SK-N-SH (cell line): ENCODE results near the gene PCSK2. TPM values are rescaled to one million over a fixed set of nuclear protein-coding genes. Genes with fewer than 3 reads are reported as not detected.

Source experiments
- CTCF ChIA-PET: fragments of 300-600, 350-600 bp; formaldehyde crosslinking; extraction: SDS; loops from one replicate; lab custom pipeline; 2021; lab: Yijun Ruan, JAX
- POLR2A ChIA-PET: fragments of 350-600 bp; sonication (Branson Sonifier 250); formaldehyde crosslinking; extraction: SDS; loops from one replicate; lab custom pipeline; 2020; ENCODE audit warnings: antibody characterized with exemption, inconsistent platforms; lab: Yijun Ruan, JAX
- DNase-seq: peaks from one replicate; pipeline ENCODE4 v3.0.0; 2012
- H2AFZ ChIP-seq: fragments of 200-600 bp; sonication (generic); 2 replicates; pipeline ENCODE4 v1.8.1; 2016; ENCODE audit warnings: antibody characterized with exemption, mild to moderate bottlenecking, low read depth
- H3F3A ChIP-seq: fragments of 200-600 bp; sonication (generic); replicated peaks from 2 replicates; pipeline ENCODE3; 2016; ENCODE audit warnings: antibody characterized with exemption, mild to moderate bottlenecking; ENCODE audit not compliant: insufficient read depth
- H3K27ac ChIP-seq, 2 experiments: fragments of 200-500 bp in 1 of 2; fragments of 200-600 bp in 1 of 2; sonication (Bioruptor generic) in 1 of 2; sonication (generic), shearing (Covaris generic) in 1 of 2; 2 replicates each; pipeline versions ENCODE4 v1.5.1 to v1.6.1; 2014 to 2016; ENCODE audit warnings: low read depth in 2 of 2, inconsistent platforms in 1 of 2, low read length in 1 of 2, mild to moderate bottlenecking in 1 of 2, mixed read lengths in 1 of 2
- H3K27me3 ChIP-seq: fragments of 200-600 bp; sonication (generic), shearing (Covaris generic); 2 replicates; pipeline ENCODE4 v1.6.1; 2016; ENCODE audit warnings: mixed run types; ENCODE audit not compliant: insufficient read depth
- H3K36me3 ChIP-seq, 2 experiments: fragments of 200-500 bp in 1 of 2; fragments of 200-600 bp in 1 of 2; sonication (Bioruptor generic) in 1 of 2; sonication (generic) in 1 of 2; replicated peaks in 1 of 2; 2 replicates each; pipeline versions ENCODE3 to v1.5.1; 2014 to 2016; ENCODE audit warnings: low read length in 1 of 2, mild to moderate bottlenecking in 1 of 2; ENCODE audit not compliant: insufficient read depth in 2 of 2, control insufficient read depth in 1 of 2
- H3K4me1 ChIP-seq, 2 experiments: fragments of 200-500 bp in 1 of 2; fragments of 200-600 bp in 1 of 2; sonication (Bioruptor generic) in 1 of 2; sonication (generic), shearing (Covaris generic) in 1 of 2; 2 replicates each; pipeline versions ENCODE4 v1.5.1 to v1.6.1; 2014 to 2016; ENCODE audit warnings: low read depth in 1 of 2, low read length in 1 of 2, mixed run types in 1 of 2; ENCODE audit not compliant: insufficient read depth in 2 of 2, control insufficient read depth in 1 of 2
- H3K4me2 ChIP-seq: fragments of 200-600 bp; sonication (generic), shearing (Covaris generic); 2 replicates; pipeline ENCODE4 v1.6.1; 2017; ENCODE audit warnings: mixed run types
- H3K4me3 ChIP-seq, 2 experiments: fragments of 200-500 bp in 1 of 2; fragments of 200-600 bp in 1 of 2; sonication (Bioruptor generic) in 1 of 2; sonication (generic), shearing (Covaris generic) in 1 of 2; 2 replicates each; pipeline versions ENCODE4 v1.5.1 to v1.8.1; 2014 to 2016; ENCODE audit warnings: low read depth in 2 of 2, inconsistent platforms in 1 of 2, low read length in 1 of 2, mild to moderate bottlenecking in 1 of 2, mixed read lengths in 1 of 2, moderate library complexity in 1 of 2
- H3K79me2 ChIP-seq: fragments of 200-600 bp; sonication (generic); 2 replicates; pipeline ENCODE4 v1.8.1; 2017; ENCODE audit warnings: mild to moderate bottlenecking; ENCODE audit not compliant: insufficient read depth
- H3K9ac ChIP-seq: fragments of 200-600 bp; sonication (generic); 2 replicates; pipeline ENCODE4 v1.6.1; 2017; ENCODE audit warnings: mixed run types
- H3K9me2 ChIP-seq: fragments of 200-600 bp; sonication (generic); 2 replicates; pipeline ENCODE4 v1.6.1; 2017; ENCODE audit warnings: mixed run types
- H3K9me3 ChIP-seq: fragments of 200-600 bp; sonication (generic); 2 replicates; pipeline ENCODE4 v1.6.1; 2017; ENCODE audit warnings: mixed run types, mild to moderate bottlenecking, moderate library complexity
- H4K20me1 ChIP-seq: fragments of 200-600 bp; sonication (generic); 2 replicates; pipeline ENCODE4 v1.6.1; 2017; ENCODE audit warnings: mild to moderate bottlenecking, mixed run types; ENCODE audit not compliant: insufficient read depth
- ELF1 ChIP-seq: IDR thresholded peaks from 2 replicates; pipeline ENCODE4 v1.4.0; 2012
- EP300 ChIP-seq, 2 experiments: IDR thresholded peaks; 2 replicates each; pipeline versions ENCODE4 v1.4.0 to v1.6.1; 2012; ENCODE audit warnings: borderline replicate concordance in 1 of 2, low read depth in 1 of 2, low read length in 1 of 2
- EZH2phosphoT487 ChIP-seq: fragments of 200-600 bp; sonication (generic); IDR thresholded peaks from 2 replicates; pipeline ENCODE4 v1.6.1; 2017; ENCODE audit warnings: low read depth, mixed run types, mild to moderate bottlenecking, antibody characterized with exemption, moderate library complexity, borderline replicate concordance
- FOSL2 ChIP-seq: IDR thresholded peaks from 2 replicates; pipeline ENCODE4 v1.4.0; 2012; ENCODE audit warnings: low read depth, mild to moderate bottlenecking, moderate library complexity, borderline replicate concordance
- FOXJ3 ChIP-seq: sonication (generic); formaldehyde crosslinking; IDR thresholded peaks from 2 replicates; pipeline ENCODE4 v1.5.1; 2020; ENCODE audit warnings: mild to moderate bottlenecking, missing genetic modification reagents
- FOXM1 ChIP-seq: IDR thresholded peaks from 2 replicates; pipeline ENCODE4 v1.4.0; 2012; ENCODE audit warnings: low read depth, mild to moderate bottlenecking
- IRF3 ChIP-seq: fragments of 150-350 bp; IDR thresholded peaks from 2 replicates; pipeline ENCODE4 v1.6.1; 2016; ENCODE audit warnings: mild to moderate bottlenecking, low read depth, low read length
- MEF2A ChIP-seq: IDR thresholded peaks from 2 replicates; pipeline ENCODE4 v1.4.0; 2012; ENCODE audit warnings: low read depth, borderline replicate concordance
- MXI1 ChIP-seq: IDR thresholded peaks from 2 replicates; pipeline ENCODE4 v1.6.1; 2012; ENCODE audit warnings: mild to moderate bottlenecking, low read depth, low read length, improper control_type of control experiment
- NFIC ChIP-seq: IDR thresholded peaks from 2 replicates; pipeline ENCODE4 v1.4.0; 2012; ENCODE audit warnings: borderline replicate concordance
- PBX3 ChIP-seq: IDR thresholded peaks from 2 replicates; pipeline ENCODE4; 2012
- POLR2AphosphoS5 ChIP-seq: IDR thresholded peaks from 2 replicates; pipeline ENCODE4 v1.6.1; 2012; ENCODE audit warnings: low read depth, low read length
- RAD21 ChIP-seq: IDR thresholded peaks from 2 replicates; pipeline ENCODE4 v1.6.1; 2012; ENCODE audit warnings: mild to moderate bottlenecking, low read length
- RFX5 ChIP-seq: IDR thresholded peaks from 2 replicates; pipeline ENCODE4 v1.6.1; 2012; ENCODE audit warnings: mild to moderate bottlenecking, improper control_type of control experiment, low read length
- RXRA ChIP-seq: IDR thresholded peaks from 2 replicates; pipeline ENCODE4 v1.4.0; 2012; ENCODE audit warnings: low read depth, mild to moderate bottlenecking, borderline replicate concordance
- SIN3A ChIP-seq: IDR thresholded peaks from 2 replicates; pipeline ENCODE4 v1.6.1; 2012; ENCODE audit warnings: low read depth, mild to moderate bottlenecking, low read length, moderate library complexity, borderline replicate concordance
- TAF1 ChIP-seq: IDR thresholded peaks from 2 replicates; pipeline ENCODE4 v1.6.1; 2012; ENCODE audit warnings: low read depth, mild to moderate bottlenecking, low read length, moderate library complexity, borderline replicate concordance
- TCF12 ChIP-seq: IDR thresholded peaks from 2 replicates; pipeline ENCODE4 v1.4.0; 2012
- TEAD4 ChIP-seq: IDR thresholded peaks from 2 replicates; pipeline ENCODE4 v1.4.0; 2012; ENCODE audit warnings: mild to moderate bottlenecking, borderline replicate concordance; ENCODE audit not compliant: insufficient read depth
- ZBTB33 ChIP-seq: IDR thresholded peaks from 2 replicates; pipeline ENCODE4 v1.4.0; 2012; ENCODE audit warnings: low read depth, borderline replicate concordance
- WGBS: methylation state at CpG from one replicate; pipeline ENCODE4 v1.1.6; 2017; ENCODE audit warnings: low lambda C conversion rate; 5-methylcytosine and 5-hydroxymethylcytosine counted together
- polyA plus RNA-seq, 3 experiments: library from polyadenylated mRNA; depleted of rRNA; stranded (reverse); fragments of >200 nt; gene quantifications; 2 replicates each; pipeline ENCODE4 v1.2.3, GENCODE V29; 2012

PCSK2 gene
- polyA plus RNA-seq, 1 of the 3 experiments (the other 2 are of a cell fraction), result not detected

- TF ChIP-seq POLR2AphosphoS5 (no peak), FOXJ3 (CRISPR knock-in tag) (no peak), RFX5 (no peak), IRF3 (no peak), TEAD4 (no peak)
These were observed 79.6 kb downstream of the PCSK2 start (continued) for GRCh38 chr20:17306427-17306826.

GRCh38 chr20:17314264-17314663, 87.4 kb downstream of the PCSK2 start:
- Histone ChIP-seq H3K9me3 (no peaks in the 10 kb centered on the region), H3K27ac (no peak overlapping the region), H3K4me3 (no peak overlapping the region), H2AFZ (no peak overlapping the region), H3K36me3 (no peaks in the 10 kb centered on the region), H3K4me1 (no peaks in the 10 kb centered on the region), H4K20me1 (no peaks in the 10 kb centered on the region), H3K79me2 (no peaks in the 10 kb centered on the region), H3K27me3 (no peaks in the 10 kb centered on the region), H3K9me2 (no peaks in the 10 kb centered on the region), H3F3A (no peaks in the 10 kb centered on the region), H3K9ac (no peak overlapping the region), H3K4me2 (no peak overlapping the region)
- CTCF ChIA-PET, result no interaction called here
- no peak for DNase-seq
- no peak for TF ChIP-seq FOSL2
- no peak for TF ChIP-seq SIN3A
- TF ChIP-seq FOXJ3 (CRISPR knock-in tag), result no peak
- no peak for TF ChIP-seq TCF12
- TF ChIP-seq TAF1, result no peak
- TF ChIP-seq PBX3, result no peak
- no peak for TF ChIP-seq MXI1
- WGBS, result 36% methylated on average over 5 of the region's 5 CpGs
- POLR2A ChIA-PET, result no interaction called here

- CTCF ChIA-PET, result interaction anchor here (0.9 kb wide), 1 partner anchor 10 kb away, joined by 3 read pairs; no protein-coding TSS in a partner anchor
- no peak for TF ChIP-seq EP300 (IDR thresholded peaks at IDR 0.05; ENCODE audit: borderline replicate concordance in 1 of 2, low read depth in 1 of 2, low read length in 1 of 2)
- TF ChIP-seq RAD21, result no peak
- TF ChIP-seq NFIC, result no peak
- TF ChIP-seq RXRA, result no peak
- no peak for TF ChIP-seq FOXM1
- no peak for TF ChIP-seq TAF1
- TF ChIP-seq ZBTB33, result no peak
- no peak for TF ChIP-seq MEF2A
- TF ChIP-seq ELF1, result no peak
- TF ChIP-seq FOSL2, result no peak
- no peak for TF ChIP-seq EZH2phosphoT487
- TF ChIP-seq PBX3, result no peak
These were observed 88.8 kb downstream of the PCSK2 start for GRCh38 chr20:17315407-17316231.

More at GRCh38 chr20:17315407-17316231, 88.8 kb downstream of the PCSK2 start:
- Histone ChIP-seq H3K27ac (no peak overlapping the region), H3K9ac (no peak overlapping the region), H4K20me1 (no peaks in the 10 kb centered on the region), H3K9me2 (no peaks in the 10 kb centered on the region), H3K9me3 (no peaks in the 10 kb centered on the region), H3K79me2 (no peaks in the 10 kb centered on the region), H3K36me3 (no peaks in the 10 kb centered on the region), H3K4me1 (no peaks in the 10 kb centered on the region), H2AFZ (no peak overlapping the region), H3K27me3 (no peaks in the 10 kb centered on the region), H3K4me3 (no peak overlapping the region), H3F3A (no peaks in the 10 kb centered on the region), H3K4me2 (no peak overlapping the region)
- no peak for DNase-seq
- 44% methylated on average over 16 of the region's 45 CpGs for WGBS
- POLR2A ChIA-PET, result no interaction called here
